GM21367 (cell line): Measurements from ENCODE around the gene NAA60.
"Not testable (repeated sequence)": the region's sequence is repeated elsewhere in the genome, so short reads cannot be mapped to it uniquely, and the experiment has no call there.

Source experiments
- ATAC-seq: cut with Tn5 transposase; IDR thresholded peaks from one replicate; pipeline ENCODE4 v1.9.1; 2021; ENCODE audit not compliant: unreplicated experiment

NAA60 gene

GRCh38 chr16:3461151-3461550 lies 17.7 kb downstream of the NAA60 start:
- no peak for ATAC-seq

GRCh38 chr16:3465301-3465700 lies 21.8 kb downstream of the NAA60 start:
- ATAC-seq, result no peak

- ATAC-seq, result no peak
Observed at GRCh38 chr16:3465911-3466584, 22.6 kb downstream of the NAA60 start.

- no peak for ATAC-seq
Observed at GRCh38 chr16:3467182-3467581, 23.7 kb downstream of the NAA60 start.

- no peak for ATAC-seq
Observed at GRCh38 chr16:3467921-3468320, 24.4 kb downstream of the NAA60 start.

GRCh38 chr16:3468501-3468900 lies 25.0 kb downstream of the NAA60 start:
- ATAC-seq, result no peak

- ATAC-seq, result no peak
Observed at GRCh38 chr16:3469736-3470135, 26.3 kb downstream of the NAA60 start.

- ATAC-seq, result no peak
Observed at GRCh38 chr16:3470723-3471122, 27.2 kb downstream of the NAA60 start.

- no peak for ATAC-seq
Observed at GRCh38 chr16:3471518-3472176, 28.2 kb downstream of the NAA60 start.

GRCh38 chr16:3472878-3473595 lies 29.6 kb downstream of the NAA60 start:
- no peak for ATAC-seq

- not testable (repeated sequence) for ATAC-seq
Observed at GRCh38 chr16:3473596-3473943, 30.1 kb downstream of the NAA60 start.

GRCh38 chr16:3474136-3474779 lies 30.8 kb downstream of the NAA60 start:
- no peak for ATAC-seq

- not testable (repeated sequence) for ATAC-seq
Observed at GRCh38 chr16:3474870-3475269, 31.4 kb downstream of the NAA60 start.

- ATAC-seq, result no peak
Observed at GRCh38 chr16:3475604-3476375, 32.3 kb downstream of the NAA60 start.

- ATAC-seq, result no peak
Observed at GRCh38 chr16:3476409-3476808, 32.9 kb downstream of the NAA60 start.

- no peak for ATAC-seq
Observed at GRCh38 chr16:3478242-3478925, 34.9 kb downstream of the NAA60 start.

GRCh38 chr16:3479654-3480216 lies 36.3 kb downstream of the NAA60 start:
- ATAC-seq, result no peak

GRCh38 chr16:3480901-3481695 lies 37.6 kb downstream of the NAA60 start:
- ATAC-seq, result no peak
